DMS153 (cell line): ENCODE data around the gene PRR23E.

ENCODE experiments used
- DNase-seq: peaks from one replicate; lab custom pipeline; 2025; lab: John Stamatoyannopoulos, UW

PRR23E gene

DNA sequence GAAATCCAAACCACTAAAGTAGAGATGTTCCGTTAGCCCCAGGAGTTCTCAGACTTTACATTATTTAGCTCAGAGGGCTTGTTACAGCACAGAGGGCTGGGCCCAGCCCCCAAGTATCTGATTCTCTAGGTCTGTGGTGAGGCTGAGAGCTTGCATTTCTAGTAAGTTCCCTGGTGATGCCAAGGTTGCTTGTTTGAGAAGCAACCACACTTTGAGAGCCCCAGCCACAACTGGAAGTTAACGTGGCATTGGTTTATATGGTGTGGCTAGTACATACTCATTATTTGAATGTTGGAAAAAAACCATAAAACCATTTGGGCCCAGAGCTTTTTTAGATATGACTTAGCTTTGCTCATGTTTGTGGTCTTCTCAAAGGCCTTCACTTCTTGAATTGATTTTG, 35.9 kb downstream of the PRR23E start:
- DNase-seq, result no peak

DNA sequence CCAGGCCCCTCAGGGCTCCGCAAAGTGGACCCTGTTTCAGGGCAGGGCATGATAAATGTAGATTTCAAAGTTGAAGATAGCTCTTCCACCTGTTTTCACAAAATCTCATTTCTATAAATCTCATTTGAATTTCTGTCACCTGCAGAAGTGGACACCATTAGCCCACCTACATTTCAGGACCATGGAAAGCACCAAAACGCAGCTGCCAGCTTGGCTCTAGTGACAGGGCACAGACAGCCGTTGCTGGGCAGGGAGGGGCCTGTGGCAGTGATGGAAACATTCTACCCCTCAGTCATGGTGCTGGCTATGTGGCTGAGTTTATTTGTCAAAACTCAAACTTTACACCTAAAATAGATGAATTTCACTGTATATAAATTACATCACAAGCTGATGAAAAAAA, 40.4 kb downstream of the PRR23E start:
- DNase-seq, result no peak

DNA sequence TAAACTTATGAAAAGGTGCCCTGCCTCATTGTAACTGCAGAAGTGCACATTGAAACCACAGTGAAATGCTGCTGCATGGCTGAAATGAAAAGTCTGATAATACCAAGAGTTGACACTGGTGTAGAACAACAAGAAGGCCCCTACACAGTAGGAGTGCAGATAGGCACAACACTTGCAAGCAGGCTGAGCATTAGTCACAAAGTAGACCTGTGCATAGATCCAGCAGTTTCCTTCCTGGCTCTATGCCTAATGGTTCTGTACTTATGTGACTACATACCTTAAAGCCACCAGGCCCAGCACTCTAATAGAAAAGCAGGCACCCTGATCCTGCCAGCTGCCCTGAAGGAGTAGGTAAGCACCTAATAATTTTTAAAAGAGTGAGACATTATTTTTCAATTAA, 41.8 kb downstream of the PRR23E start:
- DNase-seq, result no peak

- no peak for DNase-seq
Measured at GRCh38 chr3:127235706-127236105, 42.8 kb downstream of the PRR23E start.

DNA sequence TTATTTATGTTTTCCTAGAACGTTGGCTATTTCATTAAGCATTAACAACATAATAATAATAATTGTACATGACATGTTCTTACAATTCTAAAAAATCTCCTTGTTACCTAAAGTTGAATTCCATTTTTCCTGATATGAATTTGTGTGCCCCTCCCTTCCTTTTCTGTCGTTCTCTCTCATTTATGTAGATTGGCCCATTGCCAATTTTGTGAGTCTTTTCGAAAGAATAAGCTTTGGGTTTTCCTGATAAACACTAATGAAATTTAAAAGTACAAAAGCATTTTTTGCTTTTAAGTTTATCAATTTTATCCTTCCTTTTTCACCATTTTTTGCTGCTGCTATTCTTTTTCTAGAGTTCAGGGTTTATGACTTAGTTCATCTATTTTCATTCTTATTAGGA, 44.9 kb downstream of the PRR23E start:
- DNase-seq, result no peak

DNA sequence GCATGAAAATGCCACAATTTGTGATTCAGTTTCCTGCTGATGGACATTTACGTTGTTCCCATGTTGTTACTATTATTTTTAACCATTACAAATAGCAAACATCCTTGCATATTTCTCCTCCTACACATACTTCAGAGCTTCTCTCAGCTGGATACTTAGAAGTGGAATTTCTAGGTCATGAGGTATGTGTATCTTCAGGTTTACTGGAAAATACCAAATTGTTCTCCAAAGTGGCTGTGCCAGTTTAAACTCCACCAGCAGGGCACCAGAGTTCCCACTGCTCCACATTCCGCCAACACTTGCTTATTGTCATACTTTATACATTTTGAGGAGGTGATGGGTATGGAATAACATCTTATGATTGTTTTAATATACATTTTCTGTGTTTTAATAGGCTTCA, 45.7 kb downstream of the PRR23E start:
- DNase-seq, result no peak

GRCh38 chr3:127247292-127247691, 54.4 kb downstream of the PRR23E start:
- no peak for DNase-seq
